Osteocyte (in vitro differentiated cells): ENCODE measurements around the gene ARHGAP6. TPM values are rescaled to one million over a fixed set of nuclear protein-coding genes. Genes with fewer than 3 reads are reported as not detected.

ENCODE experiments used
- DNase-seq: peaks from one replicate; pipeline ENCODE4 v3.0.0; 2021; ENCODE audit warnings: mixed read lengths; ENCODE audit not compliant: unreplicated experiment; ENCODE audit errors: extremely low spot score
- H3K27ac Mint-ChIP-seq: one replicate; pipeline ENCODE4 v1.8.0; 2021; ENCODE audit warnings: mild to moderate bottlenecking, mixed read lengths; ENCODE audit not compliant: unreplicated experiment
- H3K27me3 Mint-ChIP-seq: one replicate; pipeline ENCODE4 v1.8.0; 2021; ENCODE audit warnings: mixed read lengths; ENCODE audit not compliant: unreplicated experiment
- H3K36me3 Mint-ChIP-seq: one replicate; pipeline ENCODE4 v1.8.0; 2021; ENCODE audit warnings: mixed read lengths; ENCODE audit not compliant: unreplicated experiment
- H3K4me1 Mint-ChIP-seq: one replicate; pipeline ENCODE4 v1.8.0; 2021; ENCODE audit warnings: mixed read lengths; ENCODE audit not compliant: unreplicated experiment
- H3K4me3 Mint-ChIP-seq: one replicate; pipeline ENCODE4 v1.8.0; 2021; ENCODE audit warnings: mild to moderate bottlenecking, moderate library complexity, mixed read lengths; ENCODE audit not compliant: unreplicated experiment
- H3K9me3 Mint-ChIP-seq: one replicate; pipeline ENCODE4 v1.8.0; 2021; ENCODE audit warnings: mixed read lengths; ENCODE audit not compliant: unreplicated experiment
- total RNA-seq: library from RNA; stranded (reverse); gene quantifications from 2 replicates; pipeline ENCODE4 v1.2.1, GENCODE V29; 2021
- TF ChIP-seq, protein P1 (sequence below): fragments of 200-600 bp; sonication (generic); IDR thresholded peaks from 2 replicates; pipeline ENCODE4 v1.5.0; 2021; ENCODE audit warnings: antibody characterized with exemption, mild to moderate bottlenecking, moderate library complexity

Gene ARHGAP6
- total RNA-seq, 1 donor from 2014 or later: 3.5 TPM

DNA sequence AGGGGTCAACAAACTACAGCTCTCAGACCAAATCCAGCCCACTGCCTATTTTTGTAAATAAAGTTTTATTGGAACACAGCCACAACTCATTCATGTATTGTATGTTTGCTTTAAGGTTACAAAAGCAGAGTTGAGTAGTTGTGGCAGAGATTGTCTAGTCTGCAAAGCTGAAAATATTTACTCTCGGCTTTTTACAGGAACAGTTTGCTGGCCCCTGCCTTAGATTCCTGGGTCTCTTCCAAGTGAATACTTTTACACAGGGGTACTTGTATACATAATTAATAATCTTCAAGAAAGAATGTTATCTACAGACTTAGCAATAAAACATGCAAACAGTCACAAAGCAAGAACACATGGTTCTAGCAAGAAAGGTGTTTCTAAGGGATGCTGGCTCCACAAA, 218.3 kb downstream of the ARHGAP6 start:
- H3K36me3 Mint-ChIP-seq: no peaks in the 10 kb centered on the region
- H3K4me1 Mint-ChIP-seq: peaks cover 18% of the 10 kb centered on the region
- H3K27ac Mint-ChIP-seq: no peak overlapping the region
- H3K4me3 Mint-ChIP-seq: no peak overlapping the region
- H3K27me3 Mint-ChIP-seq: no peaks in the 10 kb centered on the region
- peaks cover 7% of the 10 kb centered on the region for H3K9me3 Mint-ChIP-seq
- TF ChIP-seq, protein P1, sequence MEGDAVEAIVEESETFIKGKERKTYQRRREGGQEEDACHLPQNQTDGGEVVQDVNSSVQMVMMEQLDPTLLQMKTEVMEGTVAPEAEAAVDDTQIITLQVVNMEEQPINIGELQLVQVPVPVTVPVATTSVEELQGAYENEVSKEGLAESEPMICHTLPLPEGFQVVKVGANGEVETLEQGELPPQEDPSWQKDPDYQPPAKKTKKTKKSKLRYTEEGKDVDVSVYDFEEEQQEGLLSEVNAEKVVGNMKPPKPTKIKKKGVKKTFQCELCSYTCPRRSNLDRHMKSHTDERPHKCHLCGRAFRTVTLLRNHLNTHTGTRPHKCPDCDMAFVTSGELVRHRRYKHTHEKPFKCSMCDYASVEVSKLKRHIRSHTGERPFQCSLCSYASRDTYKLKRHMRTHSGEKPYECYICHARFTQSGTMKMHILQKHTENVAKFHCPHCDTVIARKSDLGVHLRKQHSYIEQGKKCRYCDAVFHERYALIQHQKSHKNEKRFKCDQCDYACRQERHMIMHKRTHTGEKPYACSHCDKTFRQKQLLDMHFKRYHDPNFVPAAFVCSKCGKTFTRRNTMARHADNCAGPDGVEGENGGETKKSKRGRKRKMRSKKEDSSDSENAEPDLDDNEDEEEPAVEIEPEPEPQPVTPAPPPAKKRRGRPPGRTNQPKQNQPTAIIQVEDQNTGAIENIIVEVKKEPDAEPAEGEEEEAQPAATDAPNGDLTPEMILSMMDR: no peak
- DNase-seq: no peak

DNA sequence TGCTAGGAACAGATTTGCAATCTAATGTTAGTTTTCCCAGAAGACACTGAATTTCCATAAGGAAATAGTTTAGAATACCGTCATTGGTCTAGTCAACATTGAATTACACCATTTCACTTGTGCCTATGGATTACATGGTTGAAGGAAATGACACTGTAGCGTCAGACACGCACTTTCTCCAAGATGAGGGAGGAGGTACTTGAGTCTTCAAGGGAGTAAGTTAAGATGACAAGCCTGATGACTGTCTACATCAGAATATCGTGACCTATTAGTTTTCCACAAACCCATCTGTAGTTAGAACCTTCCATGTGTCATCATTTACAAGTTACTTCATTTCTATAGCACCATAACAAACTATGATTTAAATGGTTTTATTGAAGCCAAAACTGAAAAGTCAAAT, 218.8 kb downstream of the ARHGAP6 start:
- no peaks in the 10 kb centered on the region for H3K27me3 Mint-ChIP-seq
- no peak for DNase-seq
- TF ChIP-seq, protein P1: no peak
- H3K27ac Mint-ChIP-seq: peak overlapping the region; percentile 68
- H3K4me1 Mint-ChIP-seq: peaks cover 18% of the 10 kb centered on the region
- H3K36me3 Mint-ChIP-seq: no peaks in the 10 kb centered on the region
- peaks cover 7% of the 10 kb centered on the region for H3K9me3 Mint-ChIP-seq
- H3K4me3 Mint-ChIP-seq: no peak overlapping the region

DNA sequence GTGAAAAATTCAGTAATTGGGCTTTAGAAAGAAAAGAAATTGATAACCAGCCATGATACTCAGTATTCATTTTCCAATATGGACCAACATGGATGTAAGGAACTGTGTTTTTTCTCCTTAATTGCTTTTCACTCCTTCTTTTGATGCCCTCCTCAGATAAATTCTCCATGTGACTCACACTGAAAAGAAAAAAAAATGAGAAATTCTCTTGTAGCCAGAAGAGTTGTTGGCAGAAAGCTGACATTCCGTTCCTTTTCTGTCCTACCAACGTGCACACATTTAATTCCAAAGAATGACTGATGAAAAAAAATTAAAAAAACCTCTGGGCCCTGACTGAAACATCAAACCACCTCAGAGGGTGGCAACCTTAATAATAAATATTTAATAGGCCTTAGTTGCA, 219.4 kb downstream of the ARHGAP6 start:
- TF ChIP-seq, protein P1: no peak
- Mint-ChIP-seq H3K27me3 (no peaks in the 10 kb centered on the region), H3K36me3 (no peaks in the 10 kb centered on the region), H3K9me3 (peaks cover 7% of the 10 kb centered on the region), H3K27ac (peak overlapping the region; percentile 68), H3K4me3 (no peak overlapping the region), H3K4me1 (peaks cover 18% of the 10 kb centered on the region)
- no peak for DNase-seq

DNA sequence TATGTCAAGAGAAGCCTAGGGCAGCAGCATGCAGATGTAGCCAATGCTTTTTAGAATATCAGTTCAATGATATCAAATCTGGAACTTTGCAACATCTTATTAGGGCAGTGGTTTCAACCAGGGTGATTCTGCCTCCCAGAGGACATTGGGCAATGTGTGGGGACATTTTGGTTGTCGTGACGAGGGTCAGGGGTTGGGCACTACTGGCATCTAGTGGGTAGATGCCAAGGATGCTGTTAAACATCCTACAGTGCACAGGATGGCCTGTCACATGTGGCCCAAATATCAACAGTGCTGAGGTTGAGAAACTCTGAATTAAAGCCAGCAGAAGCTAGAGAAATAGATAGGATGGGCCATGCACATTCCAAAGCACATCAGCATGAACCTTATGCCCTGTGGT, 220.2 kb downstream of the ARHGAP6 start:
- no peaks in the 10 kb centered on the region for H3K36me3 Mint-ChIP-seq
- TF ChIP-seq, protein P1: no peak
- peaks cover 18% of the 10 kb centered on the region for H3K4me1 Mint-ChIP-seq
- H3K4me3 Mint-ChIP-seq: no peak overlapping the region
- no peak for DNase-seq
- H3K27me3 Mint-ChIP-seq: no peaks in the 10 kb centered on the region
- H3K9me3 Mint-ChIP-seq: peaks cover 7% of the 10 kb centered on the region
- H3K27ac Mint-ChIP-seq: no peak overlapping the region

DNA sequence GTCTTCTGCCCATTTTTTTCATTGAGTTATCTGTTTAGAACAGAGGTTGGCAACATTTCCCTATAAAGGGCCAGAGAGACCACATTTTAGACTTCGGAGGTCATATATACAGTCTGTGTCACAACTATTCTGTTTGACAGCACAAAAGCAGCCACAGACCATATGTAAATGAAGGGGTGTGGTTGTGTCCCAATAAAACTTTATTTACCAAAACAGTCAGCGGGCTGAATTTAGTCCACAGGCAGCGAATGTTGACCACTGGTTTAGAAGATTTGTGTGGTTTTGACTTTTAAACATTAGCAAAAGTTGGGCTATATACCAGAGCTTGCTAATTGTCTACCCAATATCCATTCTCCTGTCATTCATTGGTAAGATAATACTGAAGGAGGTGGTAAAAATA, 221.7 kb downstream of the ARHGAP6 start:
- H3K4me3 Mint-ChIP-seq: no peak overlapping the region
- peaks cover 7% of the 10 kb centered on the region for H3K9me3 Mint-ChIP-seq
- peaks cover 31% of the 10 kb centered on the region for H3K4me1 Mint-ChIP-seq
- no peaks in the 10 kb centered on the region for H3K27me3 Mint-ChIP-seq
- TF ChIP-seq, protein P1: no peak
- no peak for DNase-seq
- H3K27ac Mint-ChIP-seq: no peak overlapping the region
- H3K36me3 Mint-ChIP-seq: no peaks in the 10 kb centered on the region
